HepG2 (cell line): ENCODE results near the gene CDC42EP1. TPM values are rescaled to one million over a fixed set of nuclear protein-coding genes. Genes with fewer than 3 reads are reported as not detected.

Source experiments
- ATAD3A ChIP-seq: sonication (generic); formaldehyde crosslinking; IDR thresholded peaks from 2 replicates; pipeline ENCODE4 v1.4.0; 2020; ENCODE audit warnings: missing genetic modification reagents
- ATF3 ChIP-seq: sonication (generic); formaldehyde crosslinking; IDR thresholded peaks from 2 replicates; pipeline ENCODE4 v1.4.0; 2020; ENCODE audit warnings: missing genetic modification reagents
- FIP1L1 ChIP-seq: fragments of 200-400 bp; formaldehyde crosslinking; IDR thresholded peaks from 2 replicates; pipeline ENCODE4 v1.6.1; 2018; ENCODE audit warnings: low read depth, mild to moderate bottlenecking, low read length, moderate library complexity, borderline replicate concordance; ENCODE audit not compliant: insufficient read depth
- GLMP ChIP-seq: sonication (generic); formaldehyde crosslinking; IDR thresholded peaks from 2 replicates; pipeline ENCODE4 v1.9.0; 2021; ENCODE audit warnings: missing genetic modification reagents, mild to moderate bottlenecking, borderline replicate concordance
- HNF4A ChIP-seq: sonication (generic); formaldehyde crosslinking; IDR thresholded peaks from 2 replicates; pipeline ENCODE4 v1.4.0; 2020; ENCODE audit warnings: missing genetic modification reagents
- IRF1 ChIP-seq: sonication (generic); formaldehyde crosslinking; IDR thresholded peaks from 2 replicates; pipeline ENCODE4 v1.4.0; 2020; ENCODE audit warnings: low read depth, mild to moderate bottlenecking, missing genetic modification reagents
- NFYC ChIP-seq: IDR thresholded peaks from 2 replicates; pipeline ENCODE4 v1.6.1; 2016; ENCODE audit warnings: missing genetic modification reagents, missing compliant biosample characterization
- PAF1 ChIP-seq: IDR thresholded peaks from 2 replicates; pipeline ENCODE4 v1.6.1; 2016; ENCODE audit warnings: missing genetic modification reagents, missing compliant biosample characterization
- PBX3 ChIP-seq: sonication (generic); formaldehyde crosslinking; IDR thresholded peaks from 2 replicates; pipeline ENCODE4 v1.8.1; 2023; ENCODE audit warnings: missing genetic modification reagents, inconsistent platforms, borderline replicate concordance
- PLRG1 ChIP-seq: fragments of 450-650 bp; conservative IDR thresholded peaks from 2 replicates; pipeline ENCODE4 v1.6.1; 2016
- REST ChIP-seq, 2 experiments: IDR thresholded peaks; 2 replicates each; pipeline ENCODE4 v1.6.1; 2011 to 2012; ENCODE audit warnings: low read length in 2 of 2, borderline replicate concordance in 1 of 2, low read depth in 1 of 2, mild to moderate bottlenecking in 1 of 2, moderate library complexity in 1 of 2
- RFX1 ChIP-seq: fragments of 450-650 bp; IDR thresholded peaks from 2 replicates; pipeline ENCODE4 v1.6.1; 2017
- SIN3A ChIP-seq: IDR thresholded peaks from 2 replicates; pipeline ENCODE4 v1.6.1; 2011; ENCODE audit warnings: low read depth, mild to moderate bottlenecking, control low read depth, low read length, borderline replicate concordance
- TBX2 ChIP-seq: sonication (generic); formaldehyde crosslinking; IDR thresholded peaks from 2 replicates; pipeline ENCODE4 v1.5.0; 2020; ENCODE audit warnings: missing genetic modification reagents, mild to moderate bottlenecking, borderline replicate concordance
- TEAD3 ChIP-seq: optimal IDR thresholded peaks from 2 replicates; pipeline ENCODE3; 2016; ENCODE audit warnings: borderline replicate concordance
- ZKSCAN1 ChIP-seq: fragments of 150-350 bp; IDR thresholded peaks from 2 replicates; pipeline ENCODE4 v1.6.1; 2014; ENCODE audit warnings: low read length
- ZMYM4 ChIP-seq: sonication (generic); formaldehyde crosslinking; IDR thresholded peaks from 2 replicates; pipeline ENCODE4 v1.8.1; 2023; ENCODE audit warnings: mild to moderate bottlenecking, missing genetic modification reagents
- ZNF232 ChIP-seq: sonication (generic); formaldehyde crosslinking; IDR thresholded peaks from 2 replicates; pipeline ENCODE4 v1.4.0; 2020; ENCODE audit warnings: missing genetic modification reagents, borderline replicate concordance
- ZNF563 ChIP-seq: sonication (generic); formaldehyde crosslinking; IDR thresholded peaks from 2 replicates; pipeline ENCODE4 v1.8.0; 2022; ENCODE audit warnings: mild to moderate bottlenecking, moderate library complexity, missing genetic modification reagents
- ZNF564 ChIP-seq: sonication (generic); formaldehyde crosslinking; IDR thresholded peaks from 2 replicates; pipeline ENCODE4 v1.8.1; 2023; ENCODE audit warnings: mild to moderate bottlenecking, missing genetic modification reagents
- ZNF598 ChIP-seq: sonication (generic); formaldehyde crosslinking; IDR thresholded peaks from 2 replicates; pipeline ENCODE4 v1.5.1; 2020; ENCODE audit warnings: mild to moderate bottlenecking, missing genetic modification reagents, borderline replicate concordance
- ZNF790 ChIP-seq: sonication (generic); formaldehyde crosslinking; IDR thresholded peaks from 2 replicates; pipeline ENCODE4 v1.8.0; 2022; ENCODE audit warnings: missing genetic modification reagents, mild to moderate bottlenecking, borderline replicate concordance
- ZNF83 ChIP-seq: sonication (generic); formaldehyde crosslinking; IDR thresholded peaks from 2 replicates; pipeline ENCODE4 v1.4.0; 2020; ENCODE audit warnings: missing genetic modification reagents, mild to moderate bottlenecking, borderline replicate concordance
- ZSCAN22 ChIP-seq: sonication (generic); formaldehyde crosslinking; IDR thresholded peaks from 2 replicates; pipeline ENCODE4 v1.4.0; 2020; ENCODE audit warnings: mild to moderate bottlenecking, missing genetic modification reagents
- polyA plus RNA-seq, 8 experiments: library from polyadenylated mRNA; depleted of rRNA in 3 of 8; stranded (reverse) in 7 of 8; unstranded in 1 of 8; fragments of >200 nt; fragmentation: Illumina TruSeq in 4 of 8; extraction: Trizol in 4 of 8; gene quantifications; 2 replicates each; pipeline versions ENCODE4 v1.2.1 to v1.2.3, GENCODE V29; 2011 to 2016; ENCODE audit warnings: low read depth in 4 of 8, missing spikeins in 1 of 8, mixed read lengths in 1 of 8; ENCODE audit not compliant: insufficient read depth in 1 of 8
- total RNA-seq, 5 experiments: library from RNA; depleted of rRNA; stranded (reverse); fragments of >200 nt; fragmentation: Illumina TruSeq; extraction: Trizol; gene quantifications; 2 replicates each; pipeline ENCODE4 v1.2.3, GENCODE V29; 2016; ENCODE audit warnings: low read depth in 1 of 5

CDC42EP1 gene
- total and polyA plus RNA-seq, 2 of the 13 experiments (the other 11 are each of a cell fraction or from before 2014, with no cell fraction given): 17.1 to 29.5 TPM

- TF ChIP-seq PBX3: no peak
- no peak for TF ChIP-seq HNF4A (CRISPR knock-in tag)
- 0 out of 2 replicates have a peak, but pooled peaks have one; percentile 46 for TF ChIP-seq ZNF598 (CRISPR knock-in tag)
- TF ChIP-seq FIP1L1: no peak
- TF ChIP-seq PLRG1: no peak
- TF ChIP-seq ZNF232 (CRISPR knock-in tag): no peak
- no peak for TF ChIP-seq ZSCAN22 (CRISPR knock-in tag)
- no peak for TF ChIP-seq PAF1 (CRISPR knock-in tag)
- no peak for TF ChIP-seq ZNF83 (CRISPR knock-in tag)
- no peak for TF ChIP-seq IRF1 (CRISPR knock-in tag)
- no peak for TF ChIP-seq SIN3A
- TF ChIP-seq ATAD3A (CRISPR knock-in tag): no peak
- TF ChIP-seq ZKSCAN1: peak; percentile 28; the same call in 1 of the 2 replicates
- no peak for TF ChIP-seq RFX1
- no peak for TF ChIP-seq ZNF563 (CRISPR knock-in tag)
- peak; percentile 28; the same call in 1 of the 2 replicates for TF ChIP-seq NFYC (CRISPR knock-in tag)
- TF ChIP-seq REST (IDR thresholded peaks at IDR 0.05; ENCODE audit: borderline replicate concordance in 1 of 2, low read depth in 1 of 2, low read length in 2 of 2): no peak
- no peak for TF ChIP-seq ZNF790 (CRISPR knock-in tag)
- peak; percentile 68 for TF ChIP-seq TEAD3 (CRISPR knock-in tag)
- no peak for TF ChIP-seq ZMYM4 (CRISPR knock-in tag)
- no peak for TF ChIP-seq ZNF564 (CRISPR knock-in tag)
- no peak; the same call in 1 of the 2 replicates for TF ChIP-seq TBX2 (CRISPR knock-in tag)
- TF ChIP-seq ATF3: no peak
- no peak for TF ChIP-seq GLMP (CRISPR knock-in tag)
These were observed 21.5 kb upstream of the CDC42EP1 start (continued) for GRCh38 chr22:37538590-37539357.
